HCT116 (cell line): ENCODE measurements around the gene HIF1A. TPM values are rescaled to one million over a fixed set of nuclear protein-coding genes. Genes with fewer than 3 reads are reported as not detected.

Source experiments
- ATAC-seq: fragments of 200-7000 bp; cut with Tn5 transposase; 2 replicates; pipeline ENCODE4 v1.9.1; 2020; ENCODE audit warnings: mild to moderate bottlenecking, moderate library complexity
- BruUV-seq: library from RNA; stranded (reverse); fragments of 400-500 nt; replicated peaks from 2 replicates; lab custom pipeline; 2021; lab: Mats Ljungman, UMichigan
- CTCF ChIA-PET: fragments of 300-600 bp; sonication (Branson Sonifier 250); formaldehyde crosslinking; loops from one replicate; lab custom pipeline; 2021; ENCODE audit warnings: antibody characterized with exemption; lab: Charles Lee
- POLR2A ChIA-PET: fragments of 300-600, 350-600 bp; sonication (Branson Sonifier 250); formaldehyde crosslinking; loops from one replicate; lab custom pipeline; 2021; ENCODE audit warnings: antibody characterized with exemption; lab: Charles Lee
- RAD21 ChIA-PET, 2 experiments: fragments of 300-600 bp; sonication (Branson Sonifier 250); formaldehyde crosslinking; loops; one replicate each; lab custom pipeline; 2023; ENCODE audit warnings: low total read pairs in 2 of 2; ENCODE audit not compliant: uncharacterized antibody in 2 of 2, unreplicated experiment in 2 of 2, low non-redundant PET in 1 of 2; lab: Charles Lee
- DNase-seq: peaks from one replicate; pipeline ENCODE4 v3.0.0-alpha.2; 2010; ENCODE audit warnings: low read depth, low spot score
- H2AFZ ChIP-seq: fragments of 200-600 bp; shearing (Covaris generic), sonication (generic); 2 replicates; pipeline ENCODE4 v1.6.1; 2017; ENCODE audit warnings: low read depth, mixed run types, mixed read lengths, antibody characterized with exemption, low read length; ENCODE audit not compliant: poor library complexity, severe bottlenecking
- H3K27ac ChIP-seq: 2 replicates; pipeline ENCODE4 v1.5.1; 2012; ENCODE audit warnings: low read depth, low read length
- H3K27me3 ChIP-seq: fragments of 200-600 bp; sonication (generic); 2 replicates; pipeline ENCODE4 v1.6.1; 2016; ENCODE audit warnings: mixed run types, low read length, mixed read lengths; ENCODE audit not compliant: insufficient read depth
- H3K36me3 ChIP-seq, 2 experiments: fragments of 200-500 bp in 1 of 2; fragments of 200-600 bp in 1 of 2; sonication (Bioruptor generic) in 1 of 2; sonication (generic) in 1 of 2; 2 replicates each; pipeline versions ENCODE4 v1.5.1 to v1.6.1; 2014 to 2016; ENCODE audit warnings: low read length in 2 of 2, inconsistent platforms in 1 of 2, mixed read lengths in 1 of 2, mixed run types in 1 of 2; ENCODE audit not compliant: insufficient read depth in 2 of 2, control insufficient read depth in 1 of 2
- H3K4me1 ChIP-seq, 2 experiments: fragments of 200-600 bp in 1 of 2; sonication (generic) in 1 of 2; 2 replicates each; pipeline versions ENCODE4 v1.5.1 to v1.6.1; 2012 to 2017; ENCODE audit warnings: low read length in 2 of 2, inconsistent platforms in 1 of 2, mild to moderate bottlenecking in 1 of 2, mixed read lengths in 1 of 2, mixed run types in 1 of 2, moderate library complexity in 1 of 2; ENCODE audit not compliant: insufficient read depth in 2 of 2, control insufficient read depth in 1 of 2
- H3K4me2 ChIP-seq: fragments of 200-600 bp; sonication (generic); 2 replicates; pipeline ENCODE4 v1.6.1; 2017; ENCODE audit warnings: mixed run types, low read length, mixed read lengths
- H3K4me3 ChIP-seq, 2 experiments: fragments of 200-600 bp in 1 of 2; sonication (generic) in 1 of 2; replicated peaks in 1 of 2; 2 replicates each; pipeline ENCODE4 v1.5.1; 2011 to 2016; ENCODE audit warnings: low read length in 2 of 2, control low read depth in 1 of 2, low read depth in 1 of 2, mild to moderate bottlenecking in 1 of 2, mixed read lengths in 1 of 2, mixed run types in 1 of 2
- H3K79me2 ChIP-seq: fragments of 200-600 bp; sonication (generic); 2 replicates; pipeline ENCODE4 v1.6.1; 2017; ENCODE audit warnings: mild to moderate bottlenecking, mixed run types, low read length, moderate library complexity, mixed read lengths; ENCODE audit not compliant: insufficient read depth
- H3K9ac ChIP-seq: fragments of 200-600 bp; sonication (generic); 2 replicates; pipeline ENCODE4 v1.6.1; 2016; ENCODE audit warnings: low read length, mixed read lengths
- H3K9me2 ChIP-seq: fragments of 200-600 bp; sonication (generic), shearing (Covaris generic); 2 replicates; pipeline ENCODE4 v1.6.1; 2017; ENCODE audit warnings: mixed run types, mild to moderate bottlenecking, moderate library complexity; ENCODE audit not compliant: insufficient read depth
- H3K9me3 ChIP-seq, 2 experiments: fragments of 200-500 bp in 1 of 2; fragments of 200-600 bp in 1 of 2; sonication (Bioruptor generic) in 1 of 2; sonication (generic) in 1 of 2; 2 replicates each; pipeline ENCODE4 v1.6.1; 2014 to 2017; ENCODE audit warnings: low read length in 2 of 2, mixed read lengths in 2 of 2, inconsistent platforms in 1 of 2, low read depth in 1 of 2, mild to moderate bottlenecking in 1 of 2, mixed run types in 1 of 2, moderate library complexity in 1 of 2; ENCODE audit not compliant: control insufficient read depth in 1 of 2, insufficient read depth in 1 of 2
- H4K20me1 ChIP-seq: fragments of 200-600 bp; sonication (generic), shearing (Covaris generic); 2 replicates; pipeline ENCODE4 v1.6.1; 2017; ENCODE audit warnings: mixed run types, mild to moderate bottlenecking, moderate library complexity; ENCODE audit not compliant: insufficient read depth
- ATF3 ChIP-seq: IDR thresholded peaks from 2 replicates; pipeline ENCODE4 v1.6.1; 2012
- CEBPB ChIP-seq: IDR thresholded peaks from 2 replicates; pipeline ENCODE4 v1.6.1; 2012; ENCODE audit warnings: low read depth
- CTCF ChIP-seq, 3 experiments: fragments of 200-600 bp in 1 of 3; sonication (generic) in 1 of 3; IDR thresholded peaks in 2 of 3; conservative IDR thresholded peaks in 1 of 3; 2 replicates each; pipeline ENCODE4 v1.5.1; 2012 to 2017; ENCODE audit warnings: low read depth in 2 of 3, low read length in 2 of 3, antibody characterized with exemption in 1 of 3, borderline replicate concordance in 1 of 3, control low read depth in 1 of 3, mild to moderate bottlenecking in 1 of 3, mixed read lengths in 1 of 3, mixed run types in 1 of 3, moderate library complexity in 1 of 3; ENCODE audit not compliant: insufficient read depth in 1 of 3
- EZH2 ChIP-seq: fragments of 200-600 bp; sonication (generic); IDR thresholded peaks from 2 replicates; pipeline ENCODE4 v1.6.1; 2017; ENCODE audit warnings: antibody characterized with exemption, mixed run types
- EZH2phosphoT487 ChIP-seq: fragments of 200-600 bp; IDR thresholded peaks from 2 replicates; pipeline ENCODE4 v1.6.1; 2018; ENCODE audit warnings: antibody characterized with exemption, borderline replicate concordance
- FOSL1 ChIP-seq: IDR thresholded peaks from 2 replicates; pipeline ENCODE4 v1.6.1; 2012; ENCODE audit warnings: low read depth
- JUND ChIP-seq: IDR thresholded peaks from 2 replicates; pipeline ENCODE4 v1.6.1; 2012
- MAX ChIP-seq: IDR thresholded peaks from 2 replicates; pipeline ENCODE4 v1.6.1; 2012
- POLR2AphosphoS5 ChIP-seq: IDR thresholded peaks from 2 replicates; pipeline ENCODE4 v1.6.1; 2011; ENCODE audit warnings: mild to moderate bottlenecking, low read depth, low read length, moderate library complexity
- SIN3A ChIP-seq: IDR thresholded peaks from 2 replicates; pipeline ENCODE4 v1.6.1; 2012; ENCODE audit warnings: low read depth
- SP1 ChIP-seq: IDR thresholded peaks from 2 replicates; pipeline ENCODE4 v1.6.1; 2012; ENCODE audit warnings: low read depth
- YY1 ChIP-seq: IDR thresholded peaks from 2 replicates; pipeline ENCODE4 v1.6.1; 2011; ENCODE audit warnings: low read length, low read depth, moderate library complexity, mild to moderate bottlenecking; ENCODE audit not compliant: insufficient replicate concordance; ENCODE audit errors: extremely low read depth
- ZNF274 ChIP-seq: fragments of 200-500 bp; sonication (Bioruptor generic); IDR thresholded peaks from 2 replicates; pipeline ENCODE4 v1.6.1; 2014; ENCODE audit warnings: mild to moderate bottlenecking, low read depth, low read length, inconsistent platforms
- intact Hi-C: fragments of 100-400 bp; cut with micrococcal nuclease; formaldehyde crosslinking; loops from 2 replicates; pipeline ENCODE4 v1.10.0; 2022
- total RNA-seq: library from RNA; stranded (reverse); gene quantifications from one replicate; pipeline ENCODE4 v1.2.1, GENCODE V29; 2021; ENCODE audit not compliant: unreplicated experiment

HIF1A gene
- total RNA-seq, 1 experiment from 2014 or later = 113 TPM

- BruUV-seq = no TSS peak
- no peak for ATAC-seq
- TF ChIP-seq SP1 = no peak
- TF ChIP-seq ZNF274 = no peak
- TF ChIP-seq SIN3A = no peak
- no peak for TF ChIP-seq ATF3
- TF ChIP-seq MAX = no peak
- TF ChIP-seq CEBPB = no peak
- TF ChIP-seq, all 23 proteins: peak for 0
- Histone ChIP-seq H3K27me3 (no peaks in the 10 kb centered on the region), H3K9ac (no peak overlapping the region), H3K36me3 (no peaks in the 10 kb centered on the region), H3K27ac (no peak overlapping the region), H3K4me1 (peaks cover 7% of the 10 kb centered on the region in 2 experiments; a peak in 3 of 4 replicates), H4K20me1 (0 out of 2 replicates have a peak, but pooled peaks cover 3% of the 10 kb centered on the region), H3K4me3 (no peak overlapping the region), H3K9me3 (no peaks in the 10 kb centered on the region; a peak in 1 of 4 replicates), H2AFZ (no peak overlapping the region), H3K4me2 (no peak overlapping the region), H3K9me2 (no peaks in the 10 kb centered on the region), H3K79me2 (peaks cover 11% of the 10 kb centered on the region)
- no peak for DNase-seq
- POLR2A ChIA-PET = no interaction called here
- CTCF ChIA-PET = no interaction called here
- RAD21 ChIA-PET = no interaction called here
- intact Hi-C loops = no loop called here
Observed at GRCh38 chr14:61691495-61691894, 3.8 kb upstream of the HIF1A start.

GRCh38 chr14:61694039-61694438, 1.3 kb upstream of the HIF1A start:
- no TSS peak for BruUV-seq
- no peaks in the 10 kb centered on the region for H3K9me2 ChIP-seq
- peaks cover 17% of the 10 kb centered on the region; the same call in 1 of the 2 replicates for H4K20me1 ChIP-seq
- intact Hi-C loops = loop anchor here (2.0 kb wide), 1 partner anchor 131 kb away; no protein-coding TSS in a partner anchor
- H3K4me3 ChIP-seq = no peak overlapping the region
- DNase-seq = no peak
- RAD21 ChIA-PET = no interaction called here
- peak overlapping the region; percentile 78; the same call in 1 of the 2 replicates for H3K4me2 ChIP-seq
- POLR2A ChIA-PET = interaction anchor here (1.0 to 1.4 kb wide), 2 partner anchors 48 to 135 kb away, joined by 3 to 4 read pairs; no protein-coding TSS in a partner anchor
- H2AFZ ChIP-seq = no peak overlapping the region
- no peaks in the 10 kb centered on the region for H3K9me3 ChIP-seq
- TF ChIP-seq ZNF274 = no peak
- no peak for TF ChIP-seq ATF3
- TF ChIP-seq FOSL1 = no peak
- no peak for TF ChIP-seq MAX
- TF ChIP-seq CTCF (IDR thresholded peaks at IDR 0.05 in 2 of 3, conservative IDR thresholded peaks at IDR 0.05 in 1 of 3; ENCODE audit: borderline replicate concordance in 1 of 3, insufficient read depth in 1 of 3, low read depth in 2 of 3, low read length in 2 of 3) = no peak
- no peak for TF ChIP-seq POLR2AphosphoS5
- TF ChIP-seq EZH2phosphoT487 = no peak
- no peak for TF ChIP-seq YY1
- no peak for TF ChIP-seq JUND
- no peak for TF ChIP-seq EZH2
- ATAC-seq = no peak
- no peak overlapping the region for H3K9ac ChIP-seq
- no peak overlapping the region for H3K27ac ChIP-seq
- peaks cover 36% of the 10 kb centered on the region for H3K79me2 ChIP-seq
- CTCF ChIA-PET = no interaction called here
- no peaks in the 10 kb centered on the region for H3K36me3 ChIP-seq
- peaks cover 11 to 27% of the 10 kb centered on the region in 2 experiments; a peak in 3 of 4 replicates for H3K4me1 ChIP-seq
- H3K27me3 ChIP-seq = no peaks in the 10 kb centered on the region
